GM18873 (cell line): ENCODE measurements around the gene HUNK.
"Not testable (repeated sequence)": the region's sequence is repeated elsewhere in the genome, so short reads cannot be mapped to it uniquely, and the experiment has no call there.

ENCODE experiments used
- ATAC-seq: cut with Tn5 transposase; IDR thresholded peaks from one replicate; pipeline ENCODE4 v1.9.1; 2021; ENCODE audit warnings: mild to moderate bottlenecking, moderate library complexity, moderate number of reproducible peaks; ENCODE audit not compliant: unreplicated experiment, low FRiP score

The HUNK gene

DNA sequence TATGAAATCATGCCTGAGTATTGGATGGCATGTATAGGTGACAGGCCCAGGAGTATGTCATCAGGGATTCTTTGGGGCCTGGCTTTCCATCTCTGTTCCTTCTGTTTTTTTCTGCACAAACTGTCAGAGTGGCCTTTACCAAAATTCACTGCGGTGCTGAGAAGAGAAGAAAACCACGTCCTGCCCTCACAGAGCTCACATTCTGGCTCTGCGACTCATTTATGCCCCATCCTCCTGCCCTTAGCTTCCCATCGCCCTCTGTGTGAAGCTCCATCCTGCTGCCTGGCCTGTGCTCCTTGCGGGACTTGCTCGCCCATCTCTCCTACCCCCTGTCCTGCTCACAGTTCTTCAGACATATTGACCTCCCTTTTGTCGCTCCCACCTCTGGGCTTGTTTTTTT, 73.4 kb downstream of the HUNK start:
- ATAC-seq, result no peak

GRCh38 chr21:31946876-31947550, 74.2 kb downstream of the HUNK start:
- not testable (repeated sequence) for ATAC-seq

GRCh38 chr21:31948676-31949075, 75.9 kb downstream of the HUNK start:
- ATAC-seq, result no peak

- ATAC-seq, result no peak
Observed at GRCh38 chr21:31952828-31953227, 80.0 kb downstream of the HUNK start.

DNA sequence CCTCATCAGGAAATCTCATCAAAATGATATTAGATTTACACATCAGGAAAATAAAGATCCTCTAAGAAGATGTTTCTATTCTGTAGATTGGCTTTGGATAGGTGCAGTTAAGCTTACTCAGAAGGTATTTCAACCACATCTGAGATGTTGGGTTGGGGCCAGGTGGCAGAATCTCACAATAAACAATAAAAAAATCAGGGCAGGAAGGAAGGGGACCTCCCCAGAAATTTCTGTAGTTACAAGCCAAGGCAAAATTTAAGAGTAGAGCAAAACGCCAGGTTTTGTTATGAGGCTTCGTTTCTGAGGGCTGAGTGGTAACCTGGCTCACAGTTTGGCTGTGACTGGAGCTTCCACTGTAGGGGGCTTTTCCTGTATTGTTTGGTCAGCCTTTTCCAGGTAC, 84.8 kb downstream of the HUNK start:
- no peak for ATAC-seq

GRCh38 chr21:31959881-31960280, 87.1 kb downstream of the HUNK start:
- ATAC-seq, result no peak

DNA sequence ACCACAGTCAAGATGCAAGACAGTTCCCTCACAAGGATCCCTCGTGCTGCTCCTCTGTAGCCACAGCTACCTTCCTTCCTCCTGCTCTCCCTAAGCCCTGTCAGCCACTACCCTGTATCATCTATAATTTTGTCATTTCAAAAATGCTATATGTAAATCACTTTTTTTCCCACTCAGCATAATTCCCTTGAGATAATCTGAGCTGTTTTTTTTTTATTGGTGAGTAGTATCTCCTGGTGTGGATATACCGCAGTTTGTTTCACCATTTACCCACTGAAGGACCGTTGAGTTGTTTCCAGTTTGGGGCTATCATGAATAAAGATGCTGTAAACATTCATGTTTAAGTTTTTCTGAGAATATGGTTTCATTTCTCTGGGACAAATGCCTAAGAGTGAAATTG, 88.2 kb downstream of the HUNK start:
- ATAC-seq, result no peak

- ATAC-seq, result no peak
Observed at GRCh38 chr21:31961704-31962103, 88.9 kb downstream of the HUNK start.

DNA sequence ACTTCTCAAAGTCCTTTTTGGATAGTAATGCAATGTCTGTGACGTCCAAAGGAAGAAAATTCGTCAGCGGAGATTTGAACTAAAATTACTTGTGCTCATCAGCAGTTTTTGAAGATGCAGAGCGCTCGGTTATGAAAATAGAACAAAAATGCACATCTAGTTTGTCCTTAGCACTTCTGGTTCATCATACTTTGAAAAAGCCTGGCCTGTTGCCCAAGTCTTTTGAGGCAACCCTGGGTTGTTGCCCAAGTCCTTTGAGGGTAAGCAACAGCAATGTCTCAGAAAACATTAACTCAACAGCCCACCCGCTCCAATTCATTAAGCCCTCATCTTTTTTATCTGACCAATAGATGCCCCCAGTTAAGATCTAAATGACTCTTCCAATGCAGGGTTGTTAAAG, 91.9 kb downstream of the HUNK start:
- no peak for ATAC-seq

GRCh38 chr21:31967334-31967733, 94.5 kb downstream of the HUNK start:
- ATAC-seq, result no peak

DNA sequence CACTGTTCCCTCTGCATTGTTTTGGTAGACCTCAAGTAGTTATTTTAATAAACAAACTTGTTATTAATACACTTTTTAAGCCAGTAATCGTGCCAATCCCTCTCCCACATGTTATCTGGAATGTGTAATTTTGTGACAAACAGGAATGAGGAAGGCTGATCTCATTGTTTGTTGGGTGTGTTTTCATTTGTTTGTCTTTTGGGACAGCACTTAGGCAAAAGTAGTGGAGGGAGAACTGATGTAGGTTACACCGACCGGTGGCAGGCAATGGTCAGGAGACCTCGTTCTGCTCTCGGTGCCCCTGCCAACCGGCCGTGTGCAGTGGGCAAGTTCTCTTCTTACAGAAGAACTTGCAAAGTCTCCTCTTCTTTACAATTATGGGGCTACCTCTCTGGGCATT, 99.8 kb downstream of the HUNK start:
- ATAC-seq, result no peak

GRCh38 chr21:31973402-31973944, 100.7 kb downstream of the HUNK start:
- ATAC-seq, result no peak

DNA sequence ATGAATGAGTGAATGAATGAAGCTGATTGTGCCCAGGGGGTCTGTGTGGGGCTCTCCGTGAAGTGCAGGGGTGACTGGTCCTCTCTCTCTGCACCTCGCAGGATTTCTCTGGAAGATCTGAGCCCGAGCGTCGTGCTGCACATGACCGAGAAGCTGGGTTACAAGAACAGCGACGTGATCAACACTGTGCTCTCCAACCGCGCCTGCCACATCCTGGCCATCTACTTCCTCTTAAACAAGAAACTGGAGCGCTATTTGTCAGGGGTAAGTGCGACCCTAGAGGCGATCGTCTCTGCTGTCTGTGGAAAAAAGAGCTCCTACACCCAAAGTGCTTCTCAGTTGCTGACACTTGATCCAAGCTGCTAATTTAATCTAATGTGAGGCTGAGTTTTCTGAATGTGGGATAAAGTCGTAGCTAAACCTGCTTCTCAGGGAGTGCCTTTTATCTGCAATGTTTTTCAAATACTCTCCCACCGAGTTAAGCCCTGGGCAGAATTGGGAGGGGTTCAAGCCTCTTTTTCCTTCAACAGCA, 101.7 kb downstream of the HUNK start:
- no peak for ATAC-seq

- no peak for ATAC-seq
Observed at GRCh38 chr21:31975491-31975890, 102.7 kb downstream of the HUNK start.

- ATAC-seq, result no peak
Observed at GRCh38 chr21:31977816-31978215, 105.0 kb downstream of the HUNK start.

DNA sequence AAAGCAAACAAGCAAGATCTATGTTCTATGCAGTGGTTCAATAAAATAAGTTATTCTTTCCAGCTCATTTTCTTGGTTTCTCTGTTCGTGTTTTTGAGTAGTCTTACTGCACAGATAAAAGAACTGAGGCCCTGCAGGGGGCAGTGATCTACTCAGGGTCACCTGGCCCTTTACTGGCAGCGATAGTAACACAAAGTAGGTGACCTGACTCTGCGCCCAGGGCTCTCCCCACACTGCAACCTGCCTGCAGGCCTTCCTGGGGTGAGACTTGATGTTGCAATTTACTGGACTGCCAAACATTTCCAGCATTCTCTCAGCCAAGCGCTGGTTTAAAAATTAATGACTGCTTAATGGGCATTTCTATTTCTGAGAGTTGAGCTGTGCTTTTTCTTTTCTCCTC, 110.3 kb downstream of the HUNK start:
- no peak for ATAC-seq

GRCh38 chr21:31983554-31983953, 110.7 kb downstream of the HUNK start:
- no peak for ATAC-seq

- no peak for ATAC-seq
Observed at GRCh38 chr21:31985398-31985797, 112.6 kb downstream of the HUNK start.

- ATAC-seq, result no peak
Observed at GRCh38 chr21:31986035-31986856, 113.4 kb downstream of the HUNK start.

GRCh38 chr21:31987696-31988095, 114.9 kb downstream of the HUNK start:
- no peak for ATAC-seq

DNA sequence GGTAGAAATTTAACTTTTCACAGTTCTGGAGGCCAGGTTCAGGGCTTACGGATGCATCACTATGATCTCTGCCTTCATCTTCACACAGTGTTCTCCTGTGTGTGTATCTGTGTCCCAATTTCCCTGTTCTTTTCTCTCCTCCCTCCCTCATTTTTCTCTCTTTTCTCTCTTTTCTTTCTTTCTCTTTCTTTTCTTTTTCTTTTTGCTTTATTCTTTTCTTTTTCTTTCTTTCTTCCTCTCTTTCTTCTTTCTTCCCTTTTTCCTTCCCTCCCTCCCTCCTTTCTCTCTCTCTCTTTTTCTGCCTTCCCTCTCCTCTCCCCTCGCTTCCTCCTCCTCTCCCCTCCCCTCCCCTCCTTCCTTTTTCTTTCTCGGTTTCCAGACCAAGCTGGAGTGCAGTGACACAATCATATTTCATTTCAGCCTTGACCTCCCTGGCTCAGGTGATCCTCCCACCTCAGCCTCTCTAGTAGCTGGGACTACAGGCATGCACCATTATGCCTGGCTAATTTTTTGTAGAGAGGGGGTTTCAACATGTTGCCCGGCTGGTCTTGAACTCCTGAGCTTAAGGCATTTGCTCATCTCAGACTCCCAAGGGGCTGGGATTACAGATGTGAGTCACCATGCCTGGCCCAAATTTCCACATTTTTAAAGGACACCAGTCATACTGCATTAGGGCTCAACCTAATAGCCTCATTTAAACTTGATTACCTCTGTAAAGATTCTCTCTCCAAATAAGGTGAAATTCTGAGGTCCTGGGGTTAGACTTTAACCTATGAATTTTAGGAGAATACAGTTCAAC, 115.9 kb downstream of the HUNK start:
- no peak for ATAC-seq
